Keratinocyte (primary cell): ENCODE data around the gene SLC15A5. TPM values are rescaled to one million over a fixed set of nuclear protein-coding genes. Genes with fewer than 3 reads are reported as not detected.

Experiments
- DNase-seq: peaks from one replicate; pipeline ENCODE4 v3.0.0-alpha.2; 2011; ENCODE audit warnings: low read depth, missing footprints, low spot score
- FAIRE-seq: peaks from 2 replicates; lab custom pipeline; 2011; peaks lifted over from hg19 to GRCh38; lab: Jason Lieb, UNC
- H2AFZ ChIP-seq: 2 replicates; pipeline ENCODE4 v1.6.0; 2012; ENCODE audit warnings: low read length, control low read depth, inconsistent platforms; ENCODE audit not compliant: control insufficient read depth
- H3K27ac ChIP-seq: 2 replicates; pipeline ENCODE4 v1.5.1; 2011; ENCODE audit warnings: low read length; ENCODE audit not compliant: control insufficient read depth, insufficient read depth
- H3K27me3 ChIP-seq: 3 replicates; pipeline ENCODE4 v1.6.0; 2011; ENCODE audit warnings: low read length; ENCODE audit not compliant: control insufficient read depth, insufficient read depth; ENCODE audit errors: extremely low read depth
- H3K36me3 ChIP-seq, 2 experiments: 2 replicates in 1 of 2; 3 replicates in 1 of 2; pipeline ENCODE4 v1.5.1; 2011; ENCODE audit warnings: low read length in 2 of 2, mild to moderate bottlenecking in 1 of 2; ENCODE audit not compliant: control insufficient read depth in 2 of 2, insufficient read depth in 2 of 2; ENCODE audit errors: extremely low read depth in 1 of 2
- H3K4me1 ChIP-seq: 3 replicates; pipeline ENCODE4 v1.5.1; 2011; ENCODE audit warnings: low read length; ENCODE audit not compliant: control insufficient read depth, insufficient read depth; ENCODE audit errors: extremely low read depth
- H3K4me2 ChIP-seq: 3 replicates; pipeline ENCODE4 v1.6.0; 2011; ENCODE audit warnings: low read depth, low read length; ENCODE audit not compliant: control insufficient read depth, insufficient read depth; ENCODE audit errors: extremely low read depth
- H3K4me3 ChIP-seq, 3 experiments: fragments of 200-600 bp in 1 of 3; sonication (generic) in 1 of 3; 2 replicates in 2 of 3; 3 replicates in 1 of 3; pipeline ENCODE4 v1.5.1; 2011 to 2016; ENCODE audit warnings: low read length in 3 of 3, mild to moderate bottlenecking in 3 of 3, control low read depth in 2 of 3, inconsistent platforms in 1 of 3, low read depth in 1 of 3, mixed read lengths in 1 of 3, mixed run types in 1 of 3, moderate library complexity in 1 of 3; ENCODE audit not compliant: control insufficient read depth in 2 of 3, insufficient read depth in 2 of 3; ENCODE audit errors: extremely low read depth in 1 of 3
- H3K79me2 ChIP-seq: 2 replicates; pipeline ENCODE4 v1.6.0; 2012; ENCODE audit warnings: low read length; ENCODE audit not compliant: control insufficient read depth, insufficient read depth
- H3K9ac ChIP-seq: 3 replicates; pipeline ENCODE4 v1.6.0; 2011; ENCODE audit warnings: low read length; ENCODE audit not compliant: control insufficient read depth, insufficient read depth; ENCODE audit errors: extremely low read depth
- H3K9me1 ChIP-seq: 3 replicates; pipeline ENCODE4 v1.6.0; 2011; ENCODE audit warnings: low read length; ENCODE audit not compliant: control insufficient read depth, insufficient read depth; ENCODE audit errors: extremely low read depth
- H3K9me3 ChIP-seq: 2 replicates; pipeline ENCODE4 v1.5.1; 2012; ENCODE audit warnings: low read depth, low read length; ENCODE audit not compliant: control insufficient read depth
- H4K20me1 ChIP-seq: 3 replicates; pipeline ENCODE4 v1.6.0; 2011; ENCODE audit warnings: low read length; ENCODE audit not compliant: control insufficient read depth, insufficient read depth; ENCODE audit errors: extremely low read depth
- CTCF ChIP-seq, 3 experiments: IDR thresholded peaks in 1 of 3; conservative IDR thresholded peaks in 1 of 3; optimal IDR thresholded peaks in 1 of 3; 2 replicates in 2 of 3; 3 replicates in 1 of 3; pipeline versions ENCODE3 to v1.5.1; 2011; ENCODE audit warnings: low read length in 3 of 3, mild to moderate bottlenecking in 3 of 3, moderate library complexity in 2 of 3, control low read depth in 1 of 3, inconsistent platforms in 1 of 3; ENCODE audit not compliant: insufficient read depth in 2 of 3; ENCODE audit errors: extremely low read depth in 1 of 3
- EZH2 ChIP-seq: IDR thresholded peaks from one replicate; pipeline ENCODE4 v1.6.1; 2012; ENCODE audit warnings: inconsistent platforms, mild to moderate bottlenecking, low read length, moderate library complexity
- dilution Hi-C: fragments of 300-500 bp; cut with MboI; formaldehyde crosslinking; loops from one replicate; pipeline ENCODE4 v1.7.0; 2020; ENCODE audit warnings: low sequenced_read_pairs; ENCODE audit not compliant: extremely low pct_ligation_motif_present
- polyA plus RNA-seq, 5 experiments: library from polyadenylated mRNA; depleted of rRNA in 3 of 5; stranded (reverse) in 3 of 5; stranded (forward) in 1 of 5; unstranded in 1 of 5; fragments of >200 nt; gene quantifications; 1 replicate in 1 of 5; 2 replicates in 3 of 5; 3 replicates in 1 of 5; pipeline versions ENCODE4 v1.2.1 to v1.2.3, GENCODE V29; 2011 to 2012; ENCODE audit warnings: missing spikeins in 2 of 5, low read depth in 1 of 5, low replicate concordance in 1 of 5

Gene SLC15A5
- polyA plus RNA-seq, 1 donor (not counting 4 experiments of a cell fraction or from before 2014, with no cell fraction given), result not detected

GRCh38 chr12:16150276-16150675, 127.2 kb downstream of the SLC15A5 start:
- H3K9me1 ChIP-seq, result no peaks in the 10 kb centered on the region
- H4K20me1 ChIP-seq, result no peaks in the 10 kb centered on the region
- H3K79me2 ChIP-seq, result no peaks in the 10 kb centered on the region
- H3K9me3 ChIP-seq, result no peaks in the 10 kb centered on the region
- no peak overlapping the region for H3K9ac ChIP-seq
- TF ChIP-seq CTCF (optimal IDR thresholded peaks at IDR 0.05 in 1 of 3, IDR thresholded peaks at IDR 0.05 in 1 of 3, conservative IDR thresholded peaks at IDR 0.05 in 1 of 3; ENCODE audit: extremely low read depth in 1 of 3, insufficient read depth in 2 of 3, low read length in 3 of 3) (no peak), EZH2 (no peak)
- no peak overlapping the region for H2AFZ ChIP-seq
- dilution Hi-C loops, result no loop called here
- DNase-seq, result no peak
- no peaks in the 10 kb centered on the region for H3K4me1 ChIP-seq
- FAIRE-seq, result no peak
- H3K4me3 ChIP-seq, result no peak overlapping the region
- H3K27me3 ChIP-seq, result no peaks in the 10 kb centered on the region
- no peaks in the 10 kb centered on the region for H3K36me3 ChIP-seq
- no peak overlapping the region for H3K27ac ChIP-seq
- H3K4me2 ChIP-seq, result no peak overlapping the region

- Histone ChIP-seq H3K27me3 (no peaks in the 10 kb centered on the region), H3K4me1 (no peaks in the 10 kb centered on the region), H3K4me2 (no peak overlapping the region), H3K9me3 (no peaks in the 10 kb centered on the region), H3K9me1 (no peaks in the 10 kb centered on the region), H2AFZ (no peak overlapping the region), H3K9ac (no peak overlapping the region), H3K79me2 (no peaks in the 10 kb centered on the region), H3K36me3 (no peaks in the 10 kb centered on the region), H4K20me1 (no peaks in the 10 kb centered on the region), H3K27ac (no peak overlapping the region), H3K4me3 (no peak overlapping the region)
- no peak for FAIRE-seq
- dilution Hi-C loops, result no loop called here
- no peak for DNase-seq
- TF ChIP-seq EZH2, result no peak
- TF ChIP-seq CTCF (optimal IDR thresholded peaks at IDR 0.05 in 1 of 3, IDR thresholded peaks at IDR 0.05 in 1 of 3, conservative IDR thresholded peaks at IDR 0.05 in 1 of 3; ENCODE audit: extremely low read depth in 1 of 3, insufficient read depth in 2 of 3, low read length in 3 of 3), result no peak
Measured at GRCh38 chr12:16148938-16149337, 128.5 kb downstream of the SLC15A5 start.

Other genes starting within 250 kb of the SLC15A5 start
- gene MGST1, start 70.0 kb upstream of the SLC15A5 start, polyA plus RNA-seq, result 114 to 246 TPM (median 160 TPM) in 3 replicates